Lower leg skin (tissue), 4 donors: Measurements from ENCODE around the gene SETSIP. TPM values are rescaled to one million over a fixed set of nuclear protein-coding genes. Genes with fewer than 3 reads are reported as not detected.

Experiments used
- DNase-seq, 2 donors: peaks; one replicate each; pipeline ENCODE4 v3.0.0-alpha.2; 2019; ENCODE audit warnings: low spot score in 2 of 2
- H3K4me3 ChIP-seq: fragments of 200-600 bp; sonication (generic); 2 replicates; pipeline ENCODE4 v1.5.1; 2017; ENCODE audit warnings: mild to moderate bottlenecking, low read depth; ENCODE audit not compliant: poor library complexity, severe bottlenecking
- POLR2A ChIP-seq, 2 donors: fragments of 450-650 bp; IDR thresholded peaks; one replicate each; pipeline ENCODE4 v1.6.1; 2016 to 2017; ENCODE audit warnings: antibody characterized with exemption in 2 of 2, mild to moderate bottlenecking in 1 of 2, moderate library complexity in 1 of 2
- WGBS, 2 donors: methylation state at CpG; one replicate each; pipeline ENCODE4 v1.1.5; 2018; 5-methylcytosine and 5-hydroxymethylcytosine counted together
- intact Hi-C: fragments of 100-400 bp; cut with DNase I; formaldehyde crosslinking; loops from one replicate; pipeline ENCODE4 v1.15.0; 2023; ENCODE audit warnings: low total_unique reads
- total RNA-seq, 4 donors: library from RNA; depleted of rRNA; stranded (reverse); fragments of >200 nt; gene quantifications; one replicate each; pipeline ENCODE4 v1.1.0, GENCODE V29; 2016
- TF ChIP-seq, protein P1 (sequence below), 3 donors: fragments of 450-650 bp; IDR thresholded peaks; one replicate each; pipeline ENCODE4 v1.5.1; 2016; ENCODE audit warnings: antibody characterized with exemption in 3 of 3, mild to moderate bottlenecking in 3 of 3, moderate library complexity in 2 of 3

The SETSIP gene
- total RNA-seq, 4 donors from 2014 or later = not detected

DNA sequence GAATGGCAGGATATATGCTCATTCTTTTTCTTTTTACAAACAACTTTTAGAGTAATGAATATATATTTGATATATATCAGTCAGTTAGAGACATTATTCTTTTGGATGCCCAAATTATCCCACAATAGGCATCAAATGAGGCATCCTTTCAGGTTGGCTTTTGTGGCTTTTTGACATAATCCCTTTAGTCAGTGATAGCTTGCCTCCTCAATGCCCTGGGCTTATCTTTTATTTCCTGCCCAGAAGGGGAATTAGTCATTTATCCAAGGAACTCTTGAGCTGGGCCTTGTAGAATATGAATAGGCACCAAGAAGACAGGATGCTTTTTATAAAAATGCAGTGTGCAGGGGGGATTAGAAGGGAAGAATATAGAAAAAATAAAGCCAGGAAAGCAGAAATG lies 23.3 kb downstream of the SETSIP start:
- no peak overlapping the region for H3K4me3 ChIP-seq
- intact Hi-C loops = no loop called here
- no peak for TF ChIP-seq POLR2A (IDR thresholded peaks at IDR 0.05)
- TF ChIP-seq, protein P1, sequence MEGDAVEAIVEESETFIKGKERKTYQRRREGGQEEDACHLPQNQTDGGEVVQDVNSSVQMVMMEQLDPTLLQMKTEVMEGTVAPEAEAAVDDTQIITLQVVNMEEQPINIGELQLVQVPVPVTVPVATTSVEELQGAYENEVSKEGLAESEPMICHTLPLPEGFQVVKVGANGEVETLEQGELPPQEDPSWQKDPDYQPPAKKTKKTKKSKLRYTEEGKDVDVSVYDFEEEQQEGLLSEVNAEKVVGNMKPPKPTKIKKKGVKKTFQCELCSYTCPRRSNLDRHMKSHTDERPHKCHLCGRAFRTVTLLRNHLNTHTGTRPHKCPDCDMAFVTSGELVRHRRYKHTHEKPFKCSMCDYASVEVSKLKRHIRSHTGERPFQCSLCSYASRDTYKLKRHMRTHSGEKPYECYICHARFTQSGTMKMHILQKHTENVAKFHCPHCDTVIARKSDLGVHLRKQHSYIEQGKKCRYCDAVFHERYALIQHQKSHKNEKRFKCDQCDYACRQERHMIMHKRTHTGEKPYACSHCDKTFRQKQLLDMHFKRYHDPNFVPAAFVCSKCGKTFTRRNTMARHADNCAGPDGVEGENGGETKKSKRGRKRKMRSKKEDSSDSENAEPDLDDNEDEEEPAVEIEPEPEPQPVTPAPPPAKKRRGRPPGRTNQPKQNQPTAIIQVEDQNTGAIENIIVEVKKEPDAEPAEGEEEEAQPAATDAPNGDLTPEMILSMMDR (IDR thresholded peaks at IDR 0.05) = no peak
- DNase-seq = no peak

DNA sequence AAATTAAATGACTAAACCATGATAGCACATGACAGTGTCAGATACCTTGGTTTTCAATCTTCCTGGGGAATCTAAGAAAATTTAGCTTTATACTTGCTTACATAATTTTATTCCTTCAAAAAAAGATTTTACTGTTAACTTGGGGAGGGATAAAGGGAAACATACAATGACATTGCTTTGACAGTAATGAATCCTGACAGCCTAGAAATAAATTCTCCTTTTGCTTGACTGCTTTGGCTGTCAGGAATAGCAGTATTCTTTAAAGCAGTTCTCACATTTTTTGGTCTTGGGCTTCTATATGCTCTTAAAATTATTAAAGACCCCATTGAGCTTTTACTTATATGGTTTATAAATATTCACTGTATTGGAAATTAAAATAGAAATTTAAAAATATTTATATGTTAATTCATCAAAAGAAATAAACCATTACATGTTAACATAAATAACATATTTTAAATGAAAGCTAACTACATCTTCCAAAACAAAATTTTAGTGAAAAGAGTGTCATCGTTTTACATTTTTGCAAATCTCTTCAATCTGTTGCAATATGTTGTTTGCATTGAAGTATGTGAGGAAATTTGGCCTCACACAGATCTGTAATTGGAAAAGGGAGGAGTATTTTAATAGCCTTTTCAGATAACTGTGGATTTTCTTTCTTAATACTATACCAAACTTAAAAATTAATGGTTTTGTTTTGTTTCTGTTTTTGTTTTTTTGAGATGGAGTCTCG lies 29.3 kb downstream of the SETSIP start:
- H3K4me3 ChIP-seq = no peak overlapping the region
- DNase-seq = no peak
- WGBS, 2 donors = 83 to 84% methylated on average over 2 of the region's 2 CpGs
- TF ChIP-seq, protein P1 (IDR thresholded peaks at IDR 0.05) = no peak
- TF ChIP-seq POLR2A (IDR thresholded peaks at IDR 0.05) = no peak
- intact Hi-C loops = no loop called here

DNA sequence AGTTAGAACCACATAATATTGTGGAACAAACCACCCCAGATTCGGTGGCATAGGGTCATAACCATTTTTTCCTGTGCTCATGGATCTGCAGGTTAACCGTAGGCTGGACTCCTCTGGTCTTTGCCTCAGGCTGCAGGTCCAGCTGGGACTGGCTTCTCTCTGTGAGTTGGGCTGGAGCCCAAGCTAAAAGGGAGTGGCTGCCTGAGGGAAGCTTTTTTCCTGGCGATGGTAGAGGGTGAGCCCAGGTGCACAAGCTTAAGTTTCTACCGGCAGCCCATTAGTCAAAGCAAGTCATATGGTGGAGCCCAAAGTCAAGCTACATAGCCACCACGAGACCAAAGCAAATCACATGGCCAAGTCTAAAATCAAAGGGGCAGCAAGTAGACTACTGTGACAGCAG lies 31.6 kb downstream of the SETSIP start:
- intact Hi-C loops = no loop called here
- H3K4me3 ChIP-seq = no peak overlapping the region
- DNase-seq = no peak
- TF ChIP-seq, protein P1 (IDR thresholded peaks at IDR 0.05) = no peak
- no peak for TF ChIP-seq POLR2A (IDR thresholded peaks at IDR 0.05)
- WGBS, 2 donors = 43 to 58% methylated on average over 5 of the region's 5 CpGs

DNA sequence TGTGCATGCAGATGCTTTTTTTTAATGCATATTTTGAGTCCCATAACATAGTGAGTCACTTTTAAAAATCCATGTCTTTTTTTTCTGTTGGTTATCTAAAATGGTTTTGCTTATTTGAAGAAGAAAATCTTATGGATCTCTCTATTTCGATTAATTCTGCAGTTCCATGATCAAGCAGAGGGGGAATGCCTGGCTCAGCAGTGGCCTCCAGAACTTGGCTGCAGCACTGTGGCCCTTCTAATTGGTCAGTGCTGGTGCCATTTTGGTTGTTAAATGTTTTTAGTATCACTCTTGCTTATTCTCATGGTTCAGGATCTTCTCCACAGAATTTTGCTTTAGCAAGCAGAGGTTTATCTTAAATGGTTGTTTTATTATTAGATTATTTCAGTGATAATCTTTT lies 34.2 kb downstream of the SETSIP start:
- H3K4me3 ChIP-seq = no peak overlapping the region
- intact Hi-C loops = no loop called here
- WGBS, 2 donors = 86 to 100% methylated on average over 1 of the region's 1 CpG
- no peak for TF ChIP-seq POLR2A (IDR thresholded peaks at IDR 0.05)
- TF ChIP-seq, protein P1 (IDR thresholded peaks at IDR 0.05) = no peak
- no peak for DNase-seq

DNA sequence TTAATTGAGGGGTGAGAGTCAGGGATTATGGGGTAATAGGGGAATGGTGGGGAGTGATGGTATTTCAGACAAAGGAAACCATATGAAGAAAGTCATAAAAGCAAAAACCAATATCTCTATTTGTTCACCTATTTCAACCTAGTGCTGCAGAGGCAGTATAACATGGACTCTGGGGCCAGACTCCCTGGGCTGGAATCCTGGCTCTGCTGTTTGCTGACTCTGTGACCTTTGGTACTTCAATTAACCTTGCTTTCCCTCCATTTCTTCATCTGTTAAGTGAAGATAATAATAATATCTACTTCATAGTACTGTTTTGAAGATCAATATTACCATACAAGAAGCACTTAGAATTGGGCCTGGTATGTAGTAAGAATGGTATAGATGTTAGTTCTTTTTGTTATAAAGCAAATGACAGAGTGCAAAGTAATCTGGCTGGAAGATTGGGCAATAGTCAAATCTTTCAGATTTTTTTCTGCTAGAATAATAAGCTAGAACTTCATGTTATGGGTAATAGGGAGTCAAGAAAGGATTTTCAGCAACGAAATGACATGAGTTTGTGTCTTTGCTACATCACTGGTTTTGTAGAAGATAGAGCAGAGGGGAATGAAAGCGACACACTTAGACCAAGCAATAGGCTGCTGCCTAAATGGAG lies 36.4 kb downstream of the SETSIP start:
- WGBS, 2 donors = 87 to 88% methylated on average over 2 of the region's 2 CpGs
- intact Hi-C loops = no loop called here
- DNase-seq = no peak
- H3K4me3 ChIP-seq = no peak overlapping the region
- TF ChIP-seq, protein P1 (IDR thresholded peaks at IDR 0.05) = no peak
- no peak for TF ChIP-seq POLR2A (IDR thresholded peaks at IDR 0.05)
